ENCODE measurements around the gene RYR2.

Gene RYR2

DNA sequence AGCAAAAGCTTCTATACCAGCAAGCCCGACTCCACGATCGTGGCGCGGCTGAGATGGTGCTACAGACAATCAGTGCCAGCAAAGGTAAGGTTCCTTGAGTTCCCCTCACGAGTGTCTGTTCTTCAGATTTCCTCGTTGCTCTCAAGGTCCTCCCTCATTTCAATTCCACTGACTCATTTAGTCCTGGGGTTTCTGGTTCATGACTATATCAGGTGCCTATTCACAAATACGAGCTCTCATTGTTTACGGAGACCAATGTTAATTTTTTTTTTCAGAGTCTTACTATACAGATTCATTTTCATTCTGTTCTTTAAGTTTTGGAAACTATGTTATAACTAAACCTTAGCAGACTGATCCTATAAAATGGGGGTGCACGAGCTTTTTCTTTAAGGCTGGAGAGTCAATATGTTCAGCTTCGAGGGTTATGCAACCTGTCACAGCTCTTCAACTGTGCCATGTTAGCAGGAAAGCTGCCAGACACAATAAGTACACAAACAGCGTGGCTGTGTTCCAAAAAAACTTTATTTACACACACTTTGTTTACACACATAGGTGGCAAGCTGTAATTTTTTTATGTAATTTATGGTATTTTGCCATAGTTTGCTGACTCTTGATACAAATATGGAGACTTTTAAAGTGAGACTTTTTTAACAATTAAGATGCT lies 714.5 kb downstream of the RYR2 start:
- DNase-seq: no peak

DNA sequence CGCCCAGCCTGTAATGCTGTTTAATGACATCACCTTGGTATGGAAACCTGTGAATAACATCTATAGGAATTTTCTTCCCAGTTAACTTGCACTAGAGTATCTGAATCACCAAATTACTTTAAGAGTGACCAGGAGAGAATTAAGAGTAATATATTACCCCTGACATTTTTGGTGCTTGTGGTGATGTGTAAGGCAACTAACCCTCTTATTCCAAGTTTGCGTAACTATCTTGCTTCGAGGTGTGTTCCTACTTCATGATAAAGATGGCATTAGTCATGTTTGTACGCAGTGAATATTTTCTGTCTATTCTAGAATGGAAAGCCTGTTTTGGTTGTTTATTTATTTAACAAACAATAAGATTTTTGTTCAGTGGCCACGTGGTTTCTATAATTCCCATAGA lies 717.4 kb downstream of the RYR2 start:
- DNase-seq: no peak

DNA sequence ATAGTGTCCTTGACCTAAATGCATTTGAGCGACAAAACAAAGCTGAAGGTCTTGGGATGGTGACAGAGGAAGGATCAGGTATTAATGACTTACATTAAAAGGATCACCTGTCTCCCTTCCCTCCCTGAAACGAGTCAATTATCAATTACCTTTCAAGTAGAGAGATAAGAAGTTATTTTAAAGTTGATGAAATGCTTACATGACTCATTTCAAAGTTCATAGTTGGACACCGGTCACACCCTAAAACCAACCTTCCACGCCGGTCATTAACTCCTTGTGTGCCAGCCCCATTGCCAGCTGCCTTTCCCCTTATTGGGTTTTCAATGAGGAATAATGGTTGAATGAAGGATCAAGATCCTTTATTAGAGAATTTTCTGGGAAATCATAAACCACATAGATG lies 719.0 kb downstream of the RYR2 start:
- DNase-seq: no peak

GRCh38 chr1:237763137-237763536 lies 721.2 kb downstream of the RYR2 start:
- no peak for DNase-seq

- no peak for DNase-seq
These were observed 721.8 kb downstream of the RYR2 start for GRCh38 chr1:237763751-237764150.

- no peak for DNase-seq
These were observed 727.9 kb downstream of the RYR2 start for GRCh38 chr1:237769916-237770315.

DNA sequence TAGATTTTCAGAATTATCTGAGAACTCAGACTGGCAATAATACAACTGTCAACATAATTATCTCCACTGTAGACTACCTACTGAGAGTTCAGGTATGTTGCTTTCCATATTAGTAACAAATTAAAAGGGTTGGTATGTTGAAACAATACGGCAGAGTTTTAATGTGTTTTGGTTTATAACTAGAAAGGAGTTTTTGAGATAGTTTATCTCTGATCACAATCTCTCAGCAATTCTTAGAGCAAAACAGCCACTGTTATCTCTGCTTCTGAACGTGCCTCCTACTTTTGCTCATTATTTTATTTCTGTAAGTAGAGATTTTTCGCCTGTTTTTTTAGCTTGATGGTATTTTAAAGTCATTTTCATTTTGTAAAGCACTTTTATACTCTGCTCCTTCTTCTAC lies 730.0 kb downstream of the RYR2 start:
- no peak for DNase-seq

DNA sequence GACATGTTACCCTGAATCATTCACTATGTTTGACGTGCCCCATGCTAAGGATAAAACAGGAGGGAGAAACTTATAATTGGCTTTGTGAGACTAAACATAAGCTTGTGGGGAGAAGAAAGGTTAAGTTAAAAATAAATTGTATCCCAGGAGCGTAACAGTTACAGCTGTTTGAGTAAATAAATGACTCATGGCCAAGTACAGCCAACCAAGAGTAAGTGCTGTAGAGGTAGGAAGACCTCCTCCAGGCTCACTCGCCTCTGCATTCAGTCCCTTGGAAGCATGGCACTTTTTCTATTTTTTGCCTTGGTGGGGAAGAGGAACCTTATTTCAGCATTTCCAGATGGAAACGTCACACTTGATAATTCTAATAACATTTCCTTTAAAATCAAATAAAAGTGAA lies 732.3 kb downstream of the RYR2 start:
- DNase-seq: no peak

- DNase-seq: no peak
These were observed 737.4 kb downstream of the RYR2 start for GRCh38 chr1:237779356-237779755.

DNA sequence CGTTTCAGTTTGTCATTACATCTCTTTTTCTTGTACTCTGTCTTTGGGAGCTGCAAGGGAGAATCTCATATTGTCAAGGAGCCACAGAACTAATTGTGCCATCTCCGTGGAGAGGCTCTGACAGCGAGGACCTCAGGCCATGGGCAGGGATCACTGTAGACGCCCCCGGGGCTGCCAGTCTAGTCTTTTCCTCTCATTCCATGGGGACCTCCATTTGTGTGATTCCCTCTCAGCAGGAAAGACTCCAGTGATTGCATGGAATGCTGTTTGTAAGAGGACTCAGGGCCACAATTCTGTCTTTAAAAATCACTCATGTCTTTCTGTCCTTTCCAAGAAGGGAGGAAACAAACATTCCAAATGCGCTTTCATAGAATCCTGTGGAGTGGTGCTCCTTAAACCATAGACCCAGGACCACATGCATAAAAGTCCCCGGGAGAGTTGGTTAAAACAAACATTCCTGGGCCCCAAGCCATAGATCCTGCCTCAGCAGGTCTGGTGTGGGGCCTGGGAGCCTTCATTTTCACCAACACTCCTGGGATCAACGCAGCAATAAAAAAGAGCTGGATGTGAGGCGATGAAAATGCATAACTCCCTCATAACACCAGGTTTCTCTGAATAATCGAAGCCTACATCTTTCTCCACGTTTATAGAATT lies 744.2 kb downstream of the RYR2 start:
- no peak for DNase-seq

DNA sequence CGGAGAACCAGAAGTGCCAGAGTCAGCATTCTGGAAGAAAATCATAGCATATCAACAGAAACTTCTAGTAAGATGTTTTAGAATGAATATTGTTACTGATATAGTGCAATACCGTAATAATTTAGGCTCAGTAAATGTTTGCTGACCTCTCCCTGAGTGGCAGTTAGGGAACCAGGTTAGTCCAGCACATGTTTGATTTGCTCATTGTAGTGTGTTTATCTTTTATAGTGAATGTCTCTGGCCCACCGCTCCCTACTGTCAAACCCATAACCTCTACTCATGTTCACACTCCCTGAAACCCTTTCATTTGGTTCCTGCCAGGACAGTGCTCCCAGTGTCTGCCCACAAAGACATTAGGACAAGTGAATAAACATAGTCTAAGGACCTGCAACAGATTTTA lies 746.1 kb downstream of the RYR2 start:
- DNase-seq: no peak

DNA sequence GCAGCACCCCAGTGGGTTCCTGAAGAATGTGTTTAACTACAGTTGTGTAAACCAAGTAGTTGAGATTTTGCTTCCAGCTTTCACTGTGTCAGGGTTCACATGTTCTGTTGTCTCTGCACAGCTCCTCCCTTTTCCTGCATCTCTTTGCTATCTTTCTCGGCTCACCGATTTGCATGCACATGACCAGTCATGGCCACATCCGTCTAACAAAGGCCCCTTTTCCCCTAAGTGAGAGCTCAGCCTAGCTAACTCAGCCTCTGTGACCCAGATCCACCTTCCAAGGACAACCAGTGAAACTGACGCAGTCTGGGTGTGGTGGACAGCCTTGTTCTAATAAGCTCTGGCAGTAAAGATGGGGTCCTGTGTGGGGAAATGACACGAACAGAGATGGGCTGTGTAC lies 747.6 kb downstream of the RYR2 start:
- DNase-seq: no peak

GRCh38 chr1:237791592-237791991 lies 749.6 kb downstream of the RYR2 start:
- no peak for DNase-seq

DNA sequence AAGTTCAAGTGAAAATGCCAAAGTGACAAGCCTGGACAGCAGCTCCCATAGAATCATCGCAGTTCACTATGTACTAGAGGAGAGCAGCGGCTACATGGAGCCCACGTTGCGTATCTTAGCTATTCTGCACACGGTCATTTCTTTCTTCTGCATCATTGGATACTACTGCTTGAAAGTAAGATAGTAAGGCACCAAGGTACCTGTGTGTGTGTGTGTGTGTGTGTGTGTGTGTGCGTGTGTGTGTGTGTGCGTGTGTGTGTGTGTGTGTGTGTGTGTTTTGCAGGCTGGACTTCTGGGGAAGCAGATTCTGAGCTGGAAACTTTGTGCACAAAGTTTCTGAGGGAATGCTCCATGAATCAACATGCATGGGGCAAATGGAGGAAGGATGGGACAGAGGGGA lies 750.2 kb downstream of the RYR2 start:
- DNase-seq: no peak

DNA sequence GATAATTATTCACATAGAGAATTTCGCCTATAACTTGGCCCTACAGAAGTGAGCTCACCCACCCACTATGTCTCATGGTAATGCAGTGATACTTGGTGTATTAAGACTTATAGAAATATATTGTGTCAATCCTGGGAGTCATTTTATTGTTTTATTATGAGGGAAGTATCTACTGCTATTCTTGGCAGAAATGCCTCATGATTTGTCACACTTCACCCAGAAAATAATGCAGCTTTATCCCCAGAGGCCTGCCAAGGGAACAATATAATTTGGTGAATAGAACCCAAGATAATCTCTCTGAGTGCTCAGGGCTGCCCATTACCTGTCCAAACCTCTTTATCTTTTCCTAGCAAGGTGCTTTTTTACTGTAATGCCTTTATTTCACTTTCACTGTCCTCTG lies 750.7 kb downstream of the RYR2 start:
- no peak for DNase-seq

DNA sequence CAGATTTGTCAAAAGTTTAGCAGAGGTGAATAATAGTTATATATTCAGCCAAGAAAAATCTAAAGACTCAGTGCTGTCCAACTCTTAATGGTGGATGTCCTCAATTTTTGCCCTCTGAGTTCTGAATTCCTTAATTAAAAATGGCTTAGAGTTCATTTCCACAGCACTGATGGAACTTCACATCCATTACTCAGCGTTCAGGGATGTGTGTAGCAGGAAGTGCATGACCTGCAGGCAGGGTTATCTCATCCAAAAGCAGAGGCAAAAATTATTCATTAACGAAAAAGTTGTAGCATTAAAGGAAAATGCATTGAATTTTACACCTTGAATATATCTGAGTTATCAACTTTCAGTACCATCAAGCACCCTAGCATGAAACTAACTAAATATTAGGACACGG lies 752.1 kb downstream of the RYR2 start:
- DNase-seq: no peak

DNA sequence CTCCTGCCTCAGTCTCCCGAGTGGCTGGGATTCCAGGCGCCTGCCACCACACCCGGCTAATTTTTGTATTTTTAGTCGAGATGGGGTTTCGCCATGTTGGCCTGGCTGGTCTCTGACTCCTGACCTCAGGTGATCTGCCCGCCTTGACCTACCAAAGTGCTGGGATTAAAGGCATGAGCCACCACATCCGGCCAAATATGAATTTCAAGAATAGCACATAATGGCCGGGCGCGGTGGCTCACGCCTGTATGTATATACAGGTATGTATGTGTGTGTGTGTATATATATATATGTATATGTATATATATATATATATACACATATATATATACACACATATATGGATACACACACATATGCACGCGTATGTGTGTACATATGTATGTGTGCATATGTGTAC lies 753.6 kb downstream of the RYR2 start:
- no peak for DNase-seq

GRCh38 chr1:237799762-237800474 lies 757.9 kb downstream of the RYR2 start:
- DNase-seq: no peak

- DNase-seq: no peak
These were observed 762.5 kb downstream of the RYR2 start for GRCh38 chr1:237804516-237804915.

- DNase-seq: no peak
These were observed 767.1 kb downstream of the RYR2 start for GRCh38 chr1:237809099-237809498.

GRCh38 chr1:237811633-237812032 lies 769.6 kb downstream of the RYR2 start:
- no peak for DNase-seq

DNA sequence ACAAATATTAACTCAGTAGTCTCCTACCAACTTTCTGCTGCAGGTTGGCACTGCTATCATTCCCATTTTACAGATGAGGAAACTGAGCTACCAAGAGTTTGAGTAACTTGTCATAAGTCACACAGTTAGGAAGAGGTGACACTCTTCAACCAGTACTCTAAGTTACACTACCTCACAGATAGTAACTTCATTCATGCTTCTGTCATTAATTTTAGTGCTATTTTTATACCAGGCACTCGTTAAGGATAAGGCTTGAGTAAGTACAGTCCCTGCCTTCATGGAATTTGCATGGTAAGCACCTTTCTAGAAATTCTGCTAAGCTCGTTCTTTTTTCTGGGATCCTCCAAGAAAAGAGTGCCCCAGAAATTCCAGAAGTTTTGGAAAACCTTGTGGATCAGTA lies 770.1 kb downstream of the RYR2 start:
- no peak for DNase-seq

GRCh38 chr1:237814319-237814924 lies 772.4 kb downstream of the RYR2 start:
- peak; percentile 4 for DNase-seq

- no peak for DNase-seq
These were observed 775.3 kb downstream of the RYR2 start for GRCh38 chr1:237817277-237817676.
